Right atrium auricular region (tissue), 2 donors: Measurements from ENCODE around the gene LHCGR. TPM values are rescaled to one million over a fixed set of nuclear protein-coding genes. Genes with fewer than 3 reads are reported as not detected.

Experiments used
- DNase-seq: peaks from one replicate; pipeline ENCODE4 v3.0.0-alpha.2; 2019; ENCODE audit warnings: low spot score
- H3K27ac ChIP-seq, 2 donors: fragments of 200-600 bp; sonication (generic); 1 replicate in 1 of 2; 2 replicates in 1 of 2; pipeline ENCODE4 v1.5.1; 2016 to 2019
- H3K27me3 ChIP-seq, 2 donors: fragments of 200-600 bp; sonication (generic); one replicate each; pipeline versions ENCODE4 v1.5.1 to v1.6.0; 2017 to 2019
- H3K36me3 ChIP-seq: fragments of 200-600 bp; sonication (generic); one replicate; pipeline ENCODE4 v1.5.1; 2016
- H3K4me1 ChIP-seq, 2 donors: fragments of 200-600 bp; sonication (generic); one replicate each; pipeline versions ENCODE4 v1.5.1 to v1.6.0; 2017 to 2019
- H3K4me3 ChIP-seq, 2 donors: fragments of 200-600 bp; sonication (generic); 1 replicate in 1 of 2; 2 replicates in 1 of 2; pipeline ENCODE4 v1.5.1; 2017 to 2019; ENCODE audit warnings: mild to moderate bottlenecking in 1 of 2, moderate library complexity in 1 of 2
- H3K9me3 ChIP-seq, 2 donors: fragments of 200-600 bp; sonication (generic); one replicate each; pipeline ENCODE4 v1.5.1; 2019
- CTCF ChIP-seq, 2 donors: fragments of 200-600 bp; sonication (generic); IDR thresholded peaks; one replicate each; pipeline ENCODE4 v1.5.1; 2019; ENCODE audit warnings: antibody characterized with exemption in 2 of 2
- total RNA-seq, 2 donors: library from RNA; depleted of rRNA; stranded (reverse); fragments of >200 nt; gene quantifications; one replicate each; pipeline ENCODE4 v1.1.0, GENCODE V29; 2016

LHCGR gene
- total RNA-seq, 2 donors from 2014 or later: not detected

DNA sequence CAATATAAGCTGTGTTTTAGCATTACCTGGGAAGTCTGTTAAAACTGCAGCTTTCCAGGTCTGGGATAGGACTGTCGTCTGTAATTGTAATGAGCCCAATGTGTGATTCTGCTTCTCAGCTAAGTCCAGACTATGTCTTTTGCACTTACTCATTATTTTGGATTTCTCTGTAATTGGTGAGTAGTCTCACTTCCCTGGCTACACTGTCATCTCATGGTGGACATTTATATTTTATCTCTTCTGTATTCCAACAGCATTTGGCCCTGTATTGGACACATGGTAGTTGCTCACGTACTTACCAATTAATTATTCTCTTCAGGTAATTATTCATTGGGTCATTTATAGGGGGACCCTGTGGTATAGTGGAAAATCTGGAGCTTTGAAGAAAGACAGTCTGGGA, 28.0 kb downstream of the LHCGR start:
- TF ChIP-seq CTCF (IDR thresholded peaks at IDR 0.05): no peak
- DNase-seq: no peak
- no peaks in the 10 kb centered on the region for H3K36me3 ChIP-seq
- H3K27ac ChIP-seq: no peak overlapping the region
- no peaks in the 10 kb centered on the region for H3K27me3 ChIP-seq
- H3K9me3 ChIP-seq: no peaks in the 10 kb centered on the region
- no peaks in the 10 kb centered on the region for H3K4me1 ChIP-seq
- no peak overlapping the region for H3K4me3 ChIP-seq

DNA sequence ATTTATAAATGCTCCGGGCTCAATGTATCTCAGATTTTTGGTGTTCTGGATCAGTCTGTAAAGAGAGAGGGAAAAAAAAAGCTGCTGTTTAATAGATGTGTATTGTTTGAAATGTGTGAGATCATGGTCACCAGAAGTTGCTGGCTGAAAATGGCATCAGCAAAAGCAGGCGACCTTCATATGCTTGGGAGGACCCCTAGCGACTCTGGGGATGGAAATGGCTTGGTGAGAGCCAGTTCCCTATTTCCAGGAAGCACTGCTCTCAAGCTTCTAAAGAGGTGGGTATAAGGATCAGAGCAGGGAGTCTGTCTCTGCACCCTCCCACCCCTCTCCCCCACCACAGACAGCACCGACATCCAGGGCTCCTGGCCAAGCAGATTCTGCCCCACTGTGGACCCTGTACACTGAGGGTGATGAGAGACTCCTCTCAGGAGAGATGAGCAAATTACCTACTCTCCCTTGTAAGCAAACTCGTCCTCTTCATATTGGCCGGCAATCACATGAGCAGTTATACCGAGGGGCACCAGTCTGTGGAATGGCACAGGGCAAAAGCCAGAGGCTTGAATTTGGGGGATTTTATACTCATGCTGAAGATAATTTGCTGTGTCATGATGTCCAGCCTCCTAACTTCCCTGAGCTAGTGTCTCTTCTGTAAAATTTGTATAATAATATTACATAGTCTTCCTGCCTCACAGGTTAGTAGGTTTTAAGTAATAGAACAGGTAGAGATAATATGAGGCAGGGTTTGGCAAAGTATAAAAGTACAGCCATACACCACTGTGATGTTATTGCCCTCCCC, 29.6 kb downstream of the LHCGR start:
- Histone ChIP-seq H3K4me1 (no peaks in the 10 kb centered on the region), H3K9me3 (no peaks in the 10 kb centered on the region), H3K4me3 (no peak overlapping the region), H3K27ac (no peak overlapping the region), H3K36me3 (no peaks in the 10 kb centered on the region), H3K27me3 (no peaks in the 10 kb centered on the region)
- no peak for DNase-seq
- no peak for TF ChIP-seq CTCF (IDR thresholded peaks at IDR 0.05)

DNA sequence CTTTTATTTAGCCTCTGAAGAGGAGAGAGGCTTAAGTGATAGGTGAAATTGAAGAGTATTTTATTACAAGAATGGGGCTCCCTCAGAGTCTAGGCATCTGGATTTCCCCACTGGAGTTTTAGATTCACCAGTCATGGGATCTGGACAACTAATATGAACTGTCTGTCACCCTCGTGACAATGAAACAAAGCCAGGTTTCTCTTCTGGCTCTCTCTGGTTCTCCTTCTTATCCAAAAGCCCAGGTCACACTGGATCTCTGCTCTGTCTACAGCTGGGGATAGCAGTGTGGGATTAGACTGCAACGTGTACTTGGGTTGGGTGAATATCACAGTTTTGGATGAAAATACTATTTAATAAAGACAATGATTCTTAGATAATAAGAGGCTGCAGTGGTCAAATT, 31.2 kb downstream of the LHCGR start:
- Histone ChIP-seq H3K27me3 (no peaks in the 10 kb centered on the region), H3K4me1 (no peaks in the 10 kb centered on the region), H3K9me3 (no peaks in the 10 kb centered on the region), H3K27ac (no peak overlapping the region), H3K36me3 (no peaks in the 10 kb centered on the region), H3K4me3 (no peak overlapping the region)
- no peak for DNase-seq
- TF ChIP-seq CTCF (IDR thresholded peaks at IDR 0.05): no peak

GRCh38 chr2:48723129-48723528, 32.4 kb downstream of the LHCGR start:
- no peaks in the 10 kb centered on the region for H3K9me3 ChIP-seq
- no peak overlapping the region for H3K4me3 ChIP-seq
- H3K27me3 ChIP-seq: no peaks in the 10 kb centered on the region
- no peaks in the 10 kb centered on the region for H3K4me1 ChIP-seq
- H3K27ac ChIP-seq: no peak overlapping the region
- no peak for TF ChIP-seq CTCF (IDR thresholded peaks at IDR 0.05)
- DNase-seq: no peak
- no peaks in the 10 kb centered on the region for H3K36me3 ChIP-seq

GRCh38 chr2:48722391-48722790, 33.1 kb downstream of the LHCGR start:
- Histone ChIP-seq H3K27ac (no peak overlapping the region), H3K9me3 (no peaks in the 10 kb centered on the region), H3K36me3 (no peaks in the 10 kb centered on the region), H3K27me3 (no peaks in the 10 kb centered on the region), H3K4me1 (no peaks in the 10 kb centered on the region), H3K4me3 (no peak overlapping the region)
- DNase-seq: no peak
- no peak for TF ChIP-seq CTCF (IDR thresholded peaks at IDR 0.05)

- no peak overlapping the region for H3K27ac ChIP-seq
- no peaks in the 10 kb centered on the region for H3K27me3 ChIP-seq
- no peaks in the 10 kb centered on the region for H3K36me3 ChIP-seq
- DNase-seq: no peak
- no peaks in the 10 kb centered on the region for H3K9me3 ChIP-seq
- H3K4me3 ChIP-seq: no peak overlapping the region
- no peaks in the 10 kb centered on the region for H3K4me1 ChIP-seq
- TF ChIP-seq CTCF (IDR thresholded peaks at IDR 0.05): no peak
Measured at GRCh38 chr2:48721158-48721557, 34.4 kb downstream of the LHCGR start.
